Spleen (tissue), 11 donors: ENCODE measurements around the gene MKX. TPM values are rescaled to one million over a fixed set of nuclear protein-coding genes. Genes with fewer than 3 reads are reported as not detected.

Experiments used
- DNase-seq: peaks from one replicate; pipeline ENCODE4 v3.0.0-alpha.2; 2020
- H3K27ac ChIP-seq, 8 donors: fragments of 200-600 bp; sonication (generic) in 7 of 8; 1 replicate in 4 of 8; 2 replicates in 4 of 8; pipeline versions ENCODE4 v1.5.0 to v1.8.0; 2016 to 2021; ENCODE audit warnings: inconsistent platforms in 4 of 8, mild to moderate bottlenecking in 4 of 8, moderate library complexity in 1 of 8
- H3K27me3 ChIP-seq, 7 donors: fragments of 200-600 bp; sonication (generic) in 6 of 7; replicated peaks in 1 of 7; 1 replicate in 4 of 7; 2 replicates in 3 of 7; pipeline versions ENCODE4 v1.5.0 to v1.8.0; 2016 to 2021; ENCODE audit warnings: inconsistent platforms in 3 of 7, mild to moderate bottlenecking in 1 of 7
- H3K36me3 ChIP-seq, 6 donors: fragments of 200-600 bp; sonication (generic) in 5 of 6; 1 replicate in 4 of 6; 2 replicates in 2 of 6; pipeline versions ENCODE4 v1.5.0 to v1.8.0; 2016 to 2021; ENCODE audit warnings: inconsistent platforms in 2 of 6
- H3K4me1 ChIP-seq, 6 donors: fragments of 200-600 bp; sonication (generic) in 5 of 6; 1 replicate in 3 of 6; 2 replicates in 3 of 6; pipeline versions ENCODE4 v1.5.0 to v1.8.0; 2016 to 2021; ENCODE audit warnings: inconsistent platforms in 3 of 6
- H3K4me3 ChIP-seq, 8 donors: fragments of 200-600 bp; sonication (generic) in 7 of 8; 1 replicate in 4 of 8; 2 replicates in 4 of 8; pipeline versions ENCODE4 v1.5.0 to v1.8.0; 2016 to 2021; ENCODE audit warnings: inconsistent platforms in 4 of 8, mild to moderate bottlenecking in 4 of 8, moderate library complexity in 2 of 8
- H3K9me3 ChIP-seq, 8 donors: fragments of 200-600 bp; sonication (generic) in 7 of 8; 1 replicate in 4 of 8; 2 replicates in 4 of 8; pipeline versions ENCODE4 v1.5.0 to v1.8.0; 2016 to 2021; ENCODE audit warnings: inconsistent platforms in 4 of 8
- POLR2A ChIP-seq, 3 donors: fragments of 450-650 bp; IDR thresholded peaks; one replicate each; pipeline ENCODE4 v1.5.1; 2017; ENCODE audit warnings: antibody characterized with exemption in 3 of 3, mild to moderate bottlenecking in 1 of 3
- POLR2AphosphoS5 ChIP-seq, 3 donors: sonication (generic); formaldehyde crosslinking; IDR thresholded peaks; one replicate each; pipeline ENCODE4 v1.5.1; 2017; ENCODE audit warnings: antibody characterized with exemption in 3 of 3
- WGBS, 5 donors: extraction: QIAGEN DNeasy Blood & Tissue Kit in 3 of 5; methylation state at CpG; one replicate each; pipeline versions ENCODE4 v1.1.5 to v1.1.7; 2013 to 2018; 5-methylcytosine and 5-hydroxymethylcytosine counted together
- intact Hi-C: fragments of 100-400 bp; cut with DNase I; formaldehyde crosslinking; loops from one replicate; pipeline ENCODE4 v1.15.0; 2023; ENCODE audit warnings: low total_unique reads
- polyA plus RNA-seq, 3 donors: library from polyadenylated mRNA; stranded (reverse); fragments of 200-250 nt; gene quantifications; one replicate each; pipeline ENCODE4 v1.2.1, GENCODE V29; 2013
- total RNA-seq, 7 donors: library from RNA; depleted of rRNA in 3 of 7; stranded (reverse); fragments of >200 nt in 3 of 7; fragmentation: NEBNext Ultra II Directional in 4 of 7; extraction: Animal tissue kit (Norgen Biotek cat#: 25700) in 4 of 7; gene quantifications; one replicate each; pipeline versions ENCODE4 v1.1.0 to v1.2.1, GENCODE V29; 2016 to 2021
- TF ChIP-seq, protein P1 (sequence below), 11 experiments: fragments of 200-600 bp in 7 of 11; fragments of 450-650 bp in 4 of 11; sonication (generic) in 4 of 11; IDR thresholded peaks in 8 of 11; conservative IDR thresholded peaks in 3 of 11; 1 replicate in 7 of 11; 2 replicates in 4 of 11; pipeline versions ENCODE4 v1.4.0 to v1.8.0; 2016 to 2021; ENCODE audit warnings: antibody characterized with exemption in 11 of 11, inconsistent platforms in 4 of 11, mild to moderate bottlenecking in 1 of 11
- donor health status: healthy with polysubstance abuse.
- donor health status: DM: no; HTN: no; CAD: no; lungs with moderate emphysema.
- donor health status: DM: no; HTN: no; CAD: no.
- donor health status: Bipolar disorder and iron deficiency.
- donor health status: healthy.
- donor health status: DM: no; HTN: no; CAD: no.
- donor health status: DM: yes; HTN: yes; CAD: no.

The MKX gene
- total and polyA plus RNA-seq, 10 donors: 0.07 to 0.34 (median 0.16) TPM; not detected in 3

GRCh38 chr10:27680691-27681605 lies 64.7 kb downstream of the MKX start:
- Histone ChIP-seq H3K36me3 (no peaks in the 10 kb centered on the region), H3K4me1 (no peaks in the 10 kb centered on the region), H3K4me3 (no peak overlapping the region), H3K9me3 (no peaks in the 10 kb centered on the region), H3K27me3 (no peaks in the 10 kb centered on the region), H3K27ac (no peak overlapping the region)
- 79 to 85% (median 84%) methylated on average over 14 of the region's 14 CpGs for WGBS, 5 donors
- no peak for DNase-seq
- intact Hi-C loops: no loop called here
- TF ChIP-seq, protein P1, sequence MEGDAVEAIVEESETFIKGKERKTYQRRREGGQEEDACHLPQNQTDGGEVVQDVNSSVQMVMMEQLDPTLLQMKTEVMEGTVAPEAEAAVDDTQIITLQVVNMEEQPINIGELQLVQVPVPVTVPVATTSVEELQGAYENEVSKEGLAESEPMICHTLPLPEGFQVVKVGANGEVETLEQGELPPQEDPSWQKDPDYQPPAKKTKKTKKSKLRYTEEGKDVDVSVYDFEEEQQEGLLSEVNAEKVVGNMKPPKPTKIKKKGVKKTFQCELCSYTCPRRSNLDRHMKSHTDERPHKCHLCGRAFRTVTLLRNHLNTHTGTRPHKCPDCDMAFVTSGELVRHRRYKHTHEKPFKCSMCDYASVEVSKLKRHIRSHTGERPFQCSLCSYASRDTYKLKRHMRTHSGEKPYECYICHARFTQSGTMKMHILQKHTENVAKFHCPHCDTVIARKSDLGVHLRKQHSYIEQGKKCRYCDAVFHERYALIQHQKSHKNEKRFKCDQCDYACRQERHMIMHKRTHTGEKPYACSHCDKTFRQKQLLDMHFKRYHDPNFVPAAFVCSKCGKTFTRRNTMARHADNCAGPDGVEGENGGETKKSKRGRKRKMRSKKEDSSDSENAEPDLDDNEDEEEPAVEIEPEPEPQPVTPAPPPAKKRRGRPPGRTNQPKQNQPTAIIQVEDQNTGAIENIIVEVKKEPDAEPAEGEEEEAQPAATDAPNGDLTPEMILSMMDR (IDR thresholded peaks at IDR 0.05 in 8 of 11, conservative IDR thresholded peaks at IDR 0.05 in 3 of 11): no peak
- TF ChIP-seq POLR2A (IDR thresholded peaks at IDR 0.05) (no peak), POLR2AphosphoS5 (IDR thresholded peaks at IDR 0.05) (no peak)

DNA sequence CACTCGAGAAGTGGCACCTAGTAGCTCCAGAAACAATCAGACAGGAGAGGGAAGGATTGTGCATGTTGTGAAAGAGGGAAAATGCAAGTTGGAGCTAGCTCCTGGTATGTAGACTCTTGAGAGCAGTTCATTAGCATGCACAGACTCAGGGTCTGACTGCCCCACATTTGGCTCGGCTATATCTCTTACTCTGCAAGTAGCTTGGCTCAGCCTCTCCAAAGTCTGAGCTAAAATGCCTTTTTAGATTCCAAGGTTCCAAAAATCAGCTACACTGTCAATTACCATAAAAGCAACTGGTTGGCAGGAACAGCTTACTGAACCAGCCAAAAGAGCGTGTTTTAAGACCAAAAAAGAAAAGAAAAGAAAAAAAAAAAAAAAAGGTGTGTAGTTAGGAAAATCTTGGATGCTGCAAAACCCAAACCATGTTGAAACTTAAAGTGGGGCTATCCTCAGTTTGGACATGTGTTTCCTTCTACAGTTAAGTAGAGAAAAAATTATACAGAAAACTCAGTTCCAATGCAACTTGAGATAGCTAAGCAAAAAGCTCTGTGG lies 65.5 kb downstream of the MKX start:
- no peak overlapping the region for H3K27ac ChIP-seq
- no peaks in the 10 kb centered on the region for H3K27me3 ChIP-seq
- no peaks in the 10 kb centered on the region for H3K4me1 ChIP-seq
- no peak overlapping the region for H3K4me3 ChIP-seq
- H3K9me3 ChIP-seq: no peaks in the 10 kb centered on the region
- DNase-seq: no peak
- TF ChIP-seq POLR2AphosphoS5 (IDR thresholded peaks at IDR 0.05): no peak
- TF ChIP-seq POLR2A (IDR thresholded peaks at IDR 0.05): no peak
- TF ChIP-seq, protein P1 (IDR thresholded peaks at IDR 0.05 in 8 of 11, conservative IDR thresholded peaks at IDR 0.05 in 3 of 11): no peak
- no peaks in the 10 kb centered on the region for H3K36me3 ChIP-seq
- WGBS, 5 donors: 45 to 72% (median 65%) methylated on average over 3 of the region's 3 CpGs
- intact Hi-C loops: no loop called here

GRCh38 chr10:27679369-27679912 lies 66.2 kb downstream of the MKX start:
- no peaks in the 10 kb centered on the region for H3K36me3 ChIP-seq
- H3K4me3 ChIP-seq: no peak overlapping the region
- no peaks in the 10 kb centered on the region for H3K4me1 ChIP-seq
- H3K9me3 ChIP-seq: no peaks in the 10 kb centered on the region
- DNase-seq: no peak
- TF ChIP-seq POLR2AphosphoS5 (IDR thresholded peaks at IDR 0.05) (no peak), POLR2A (IDR thresholded peaks at IDR 0.05) (no peak)
- TF ChIP-seq, protein P1 (IDR thresholded peaks at IDR 0.05 in 8 of 11, conservative IDR thresholded peaks at IDR 0.05 in 3 of 11): no peak
- intact Hi-C loops: no loop called here
- H3K27me3 ChIP-seq: no peaks in the 10 kb centered on the region
- no peak overlapping the region for H3K27ac ChIP-seq
- 55 to 77% (median 61%) methylated on average over 5 of the region's 5 CpGs for WGBS, 5 donors

GRCh38 chr10:27678166-27678565 lies 67.5 kb downstream of the MKX start:
- Histone ChIP-seq H3K4me1 (no peaks in the 10 kb centered on the region), H3K9me3 (no peaks in the 10 kb centered on the region), H3K4me3 (no peak overlapping the region), H3K27ac (no peak overlapping the region), H3K27me3 (no peaks in the 10 kb centered on the region), H3K36me3 (no peaks in the 10 kb centered on the region)
- 48 to 71% (median 63%) methylated on average over 6 of the region's 6 CpGs for WGBS, 5 donors
- no peak for DNase-seq
- TF ChIP-seq POLR2A (IDR thresholded peaks at IDR 0.05) (no peak), POLR2AphosphoS5 (IDR thresholded peaks at IDR 0.05) (no peak)
- TF ChIP-seq, protein P1 (IDR thresholded peaks at IDR 0.05 in 8 of 11, conservative IDR thresholded peaks at IDR 0.05 in 3 of 11): no peak
- intact Hi-C loops: no loop called here
